Measurements from ENCODE around the gene CSF3.
"Not testable (repeated sequence)": the region's sequence is repeated elsewhere in the genome, so short reads cannot be mapped to it uniquely, and the experiment has no call there.

The CSF3 gene

DNA sequence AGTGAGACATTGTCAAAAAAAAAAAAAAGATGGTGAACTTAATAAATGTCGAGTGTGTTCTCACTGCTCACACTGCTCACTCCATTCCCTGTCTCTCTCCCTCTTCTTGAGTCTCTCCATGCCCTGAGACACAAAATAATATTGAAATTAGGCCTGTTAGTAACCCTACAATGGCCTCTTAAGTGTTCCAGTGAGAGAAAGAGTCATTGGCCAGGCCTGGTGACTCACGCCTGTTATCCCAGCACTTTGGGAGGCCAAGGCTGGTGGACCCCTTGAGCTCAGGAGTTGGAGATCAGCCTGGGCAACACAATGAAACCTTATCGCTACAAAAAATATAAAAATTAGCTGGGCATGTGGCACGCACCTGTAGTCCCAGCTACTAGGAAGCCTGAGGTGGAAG lies 16.2 kb upstream of the CSF3 start:
- CTCF ChIA-PET, result interaction anchor here (1.7 kb wide), 1 partner anchor 15 kb away, joined by 5 read pairs; no protein-coding TSS in a partner anchor
- TF ChIP-seq ZNF384 (IDR thresholded peaks at IDR 0.05) (no peak), SUZ12 (IDR thresholded peaks at IDR 0.05) (no peak), NFRKB (IDR thresholded peaks at IDR 0.05) (no peak), L3MBTL2 (conservative IDR thresholded peaks at IDR 0.05) (no peak), PKNOX1 (IDR thresholded peaks at IDR 0.05) (no peak), LEF1 (IDR thresholded peaks at IDR 0.05; ENCODE audit: borderline replicate concordance) (no peak), FOXK2 (IDR thresholded peaks at IDR 0.05) (no peak), FOXM1 (IDR thresholded peaks at IDR 0.05; ENCODE audit: borderline replicate concordance) (no peak), ARNT (IDR thresholded peaks at IDR 0.05) (no peak), TARDBP (IDR thresholded peaks at IDR 0.05) (no peak), SP1 (IDR thresholded peaks at IDR 0.05) (no peak)
- POLR2A ChIA-PET, result no interaction called here
- DNase-seq (ENCODE audit: extremely low spot score), result no peak

GRCh38 chr17:40000161-40000560 lies 15.1 kb upstream of the CSF3 start:
- DNase-seq (ENCODE audit: extremely low spot score), result no peak
- no peak for TF ChIP-seq BHLHE40 (IDR thresholded peaks at IDR 0.05; ENCODE audit: borderline replicate concordance)
- TF ChIP-seq FOXK2 (IDR thresholded peaks at IDR 0.05), result no peak
- no peak for TF ChIP-seq L3MBTL2 (conservative IDR thresholded peaks at IDR 0.05)
- no peak for TF ChIP-seq FOXM1 (IDR thresholded peaks at IDR 0.05; ENCODE audit: borderline replicate concordance)
- no peak for TF ChIP-seq ELF4 (IDR thresholded peaks at IDR 0.05)
- no peak for TF ChIP-seq ARNT (IDR thresholded peaks at IDR 0.05)
- TF ChIP-seq LEF1 (IDR thresholded peaks at IDR 0.05; ENCODE audit: borderline replicate concordance), result no peak
- ChIA-PET POLR2A (no interaction called here), CTCF (interaction anchor here (0.8 to 1.7 kb wide), 2 partner anchors 13 to 22 kb away, joined by 3 to 5 read pairs; no protein-coding TSS in a partner anchor)

- CTCF ChIA-PET, result not testable (repeated sequence)
Observed at GRCh38 chr17:40001335-40001734, 13.9 kb upstream of the CSF3 start.

DNA sequence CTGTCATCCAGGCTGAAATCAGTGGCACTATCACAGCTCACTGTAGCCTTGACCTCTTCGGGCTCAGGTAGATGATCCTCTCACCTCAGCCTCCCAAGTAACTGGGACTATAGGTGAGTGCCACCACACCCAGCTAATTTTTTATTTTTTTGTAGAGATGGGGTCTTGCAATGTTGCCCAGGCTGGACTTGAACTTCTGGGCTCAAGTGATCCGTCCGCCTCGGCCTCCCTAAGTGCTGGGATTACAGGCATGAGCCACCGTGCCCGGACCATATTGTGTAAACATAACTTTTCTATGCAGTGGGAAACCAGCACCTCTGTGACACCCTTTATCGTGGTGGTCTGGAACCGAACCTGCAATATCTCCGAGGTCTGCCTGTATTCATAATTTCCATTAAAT lies 11.2 kb upstream of the CSF3 start:
- no peak for TF ChIP-seq NFRKB (IDR thresholded peaks at IDR 0.05)
- TF ChIP-seq PKNOX1 (IDR thresholded peaks at IDR 0.05), result no peak
- no peak for TF ChIP-seq HDGF (IDR thresholded peaks at IDR 0.05; ENCODE audit: borderline replicate concordance)
- no peak for TF ChIP-seq ELF4 (IDR thresholded peaks at IDR 0.05)
- no peak for TF ChIP-seq ARNT (IDR thresholded peaks at IDR 0.05)
- TF ChIP-seq FOXK2 (IDR thresholded peaks at IDR 0.05), result no peak
- TF ChIP-seq FOXA1 (IDR thresholded peaks at IDR 0.05), result no peak
- no peak for TF ChIP-seq ZNF384 (IDR thresholded peaks at IDR 0.05)
- CTCF ChIA-PET, result no interaction called here
- POLR2A ChIA-PET, result no interaction called here
- no peak for DNase-seq (ENCODE audit: extremely low spot score)

More at GRCh38 chr17:40001335-40001734, 13.9 kb upstream of the CSF3 start:
- DNase-seq (ENCODE audit: extremely low spot score); POLR2A ChIA-PET: not testable (repeated sequence)

- no peak for DNase-seq (ENCODE audit: extremely low spot score)
- ChIA-PET CTCF (no interaction called here), POLR2A (no interaction called here)
- no peak for TF ChIP-seq FOXK2 (IDR thresholded peaks at IDR 0.05)
- TF ChIP-seq L3MBTL2 (conservative IDR thresholded peaks at IDR 0.05), result no peak
- TF ChIP-seq ARNT (IDR thresholded peaks at IDR 0.05), result no peak
- TF ChIP-seq TARDBP (IDR thresholded peaks at IDR 0.05), result no peak
- TF ChIP-seq FOXM1 (IDR thresholded peaks at IDR 0.05; ENCODE audit: borderline replicate concordance), result no peak
- TF ChIP-seq SP1 (IDR thresholded peaks at IDR 0.05), result no peak
- TF ChIP-seq ELF4 (IDR thresholded peaks at IDR 0.05), result no peak
- no peak for TF ChIP-seq CTBP1 (IDR thresholded peaks at IDR 0.05; ENCODE audit: borderline replicate concordance)
- no peak for TF ChIP-seq BHLHE40 (IDR thresholded peaks at IDR 0.05; ENCODE audit: borderline replicate concordance)
- no peak for TF ChIP-seq NFRKB (IDR thresholded peaks at IDR 0.05)
- no peak for TF ChIP-seq HDGF (IDR thresholded peaks at IDR 0.05; ENCODE audit: borderline replicate concordance)
- no peak for TF ChIP-seq PKNOX1 (IDR thresholded peaks at IDR 0.05)
- no peak for TF ChIP-seq ZNF384 (IDR thresholded peaks at IDR 0.05)
- TF ChIP-seq SUZ12 (IDR thresholded peaks at IDR 0.05), result no peak
Observed at GRCh38 chr17:40004712-40005111, 10.5 kb upstream of the CSF3 start.

GRCh38 chr17:40005520-40005919 lies 9.7 kb upstream of the CSF3 start:
- TF ChIP-seq ELF4 (IDR thresholded peaks at IDR 0.05) (no peak), PKNOX1 (IDR thresholded peaks at IDR 0.05) (no peak), FOXK2 (IDR thresholded peaks at IDR 0.05) (no peak), LEF1 (IDR thresholded peaks at IDR 0.05; ENCODE audit: borderline replicate concordance) (no peak), CTBP1 (IDR thresholded peaks at IDR 0.05; ENCODE audit: borderline replicate concordance) (no peak), SP1 (IDR thresholded peaks at IDR 0.05) (no peak), NFRKB (IDR thresholded peaks at IDR 0.05) (no peak), FOXM1 (IDR thresholded peaks at IDR 0.05; ENCODE audit: borderline replicate concordance) (no peak), BHLHE40 (IDR thresholded peaks at IDR 0.05; ENCODE audit: borderline replicate concordance) (no peak), L3MBTL2 (conservative IDR thresholded peaks at IDR 0.05) (no peak), HDGF (IDR thresholded peaks at IDR 0.05; ENCODE audit: borderline replicate concordance) (no peak), ARNT (IDR thresholded peaks at IDR 0.05) (no peak), FOXA1 (IDR thresholded peaks at IDR 0.05) (no peak), TARDBP (IDR thresholded peaks at IDR 0.05) (no peak), ZNF384 (IDR thresholded peaks at IDR 0.05) (no peak), SUZ12 (IDR thresholded peaks at IDR 0.05) (no peak)
- POLR2A ChIA-PET, result no interaction called here
- DNase-seq (ENCODE audit: extremely low spot score), result no peak
- CTCF ChIA-PET, result no interaction called here

- DNase-seq (ENCODE audit: extremely low spot score); POLR2A ChIA-PET: not testable (repeated sequence)
- CTCF ChIA-PET, result interaction anchor here (0.9 kb wide), 1 partner anchor 65 kb away, joined by 3 read pairs; no protein-coding TSS in a partner anchor
Observed at GRCh38 chr17:40010946-40011500, 4.2 kb upstream of the CSF3 start.

GRCh38 chr17:40012017-40012647 lies 3.1 kb upstream of the CSF3 start:
- DNase-seq (ENCODE audit: extremely low spot score), result not testable (repeated sequence)
- CTCF ChIA-PET, result interaction anchor here (0.7 to 2.2 kb wide), 7 partner anchors 10 to 128 kb away, joined by 3 to 12 read pairs (median 3); partner anchors contain the start of genes CASC3 and MED24
- POLR2A ChIA-PET, result interaction anchor here (0.9 to 1.5 kb wide), 2 partner anchors 89 to 101 kb away, joined by 3 to 4 read pairs; partner anchors contain the start of gene NR1D1
